Suppressor macrophage (primary cell): ENCODE data around the gene MTHFD1L.

Source experiments
- DNase-seq, 4 experiments: peaks; one replicate each; pipeline ENCODE4 v3.0.0-alpha.2; 2020 to 2022

The MTHFD1L gene

GRCh38 chr6:150992262-150992661 lies 126.8 kb downstream of the MTHFD1L start:
- peak in 1 of 4 experiments; percentile 19 for DNase-seq

DNA sequence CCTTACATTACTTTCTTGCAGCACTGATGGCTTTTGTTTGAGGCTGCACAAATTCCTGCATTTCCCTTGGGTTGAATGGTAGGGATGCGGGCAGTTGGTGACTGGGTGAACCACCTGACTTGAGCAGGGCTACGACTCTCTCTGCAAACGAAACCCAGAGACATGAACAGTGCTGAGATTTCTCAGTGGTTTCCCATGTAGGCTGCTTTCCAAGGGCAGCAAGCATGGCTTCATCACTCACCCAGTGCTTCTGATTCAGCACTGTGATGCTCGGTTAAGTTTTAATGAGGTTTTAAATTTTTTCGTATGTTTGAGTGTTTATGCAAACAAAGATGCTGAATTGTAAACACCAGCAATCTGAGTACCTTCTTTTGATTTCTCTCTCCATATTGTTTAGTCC lies 127.2 kb downstream of the MTHFD1L start:
- DNase-seq: no peak

GRCh38 chr6:150993253-150993652 lies 127.8 kb downstream of the MTHFD1L start:
- DNase-seq: no peak

GRCh38 chr6:150994026-150994425 lies 128.5 kb downstream of the MTHFD1L start:
- no peak for DNase-seq

GRCh38 chr6:150996968-150997367 lies 131.5 kb downstream of the MTHFD1L start:
- no peak for DNase-seq

GRCh38 chr6:150999107-150999506 lies 133.6 kb downstream of the MTHFD1L start:
- DNase-seq: no peak

GRCh38 chr6:150999576-150999975 lies 134.1 kb downstream of the MTHFD1L start:
- no peak for DNase-seq

GRCh38 chr6:151001387-151002056 lies 136.0 kb downstream of the MTHFD1L start:
- no peak for DNase-seq

DNA sequence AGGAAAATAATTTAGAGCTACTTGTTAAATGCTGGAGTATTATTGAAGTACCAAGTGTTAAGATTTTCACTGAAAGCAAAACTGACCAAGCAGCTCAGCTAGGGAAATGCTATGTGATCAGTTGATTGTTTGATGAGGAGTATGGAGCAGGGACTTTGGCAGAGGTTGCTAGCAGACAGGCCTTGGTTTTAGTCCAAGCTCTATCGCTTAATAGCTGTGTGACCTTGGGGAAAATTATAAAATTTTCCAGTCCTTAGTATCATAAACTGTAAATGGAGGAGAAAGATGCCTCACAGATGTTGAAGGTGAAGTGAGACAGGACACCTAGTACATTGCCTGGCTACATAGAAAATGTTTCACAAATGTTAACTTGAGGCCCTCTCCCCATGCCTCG lies 136.6 kb downstream of the MTHFD1L start:
- DNase-seq: no peak

GRCh38 chr6:151002491-151002935 lies 137.0 kb downstream of the MTHFD1L start:
- no peak for DNase-seq

DNA sequence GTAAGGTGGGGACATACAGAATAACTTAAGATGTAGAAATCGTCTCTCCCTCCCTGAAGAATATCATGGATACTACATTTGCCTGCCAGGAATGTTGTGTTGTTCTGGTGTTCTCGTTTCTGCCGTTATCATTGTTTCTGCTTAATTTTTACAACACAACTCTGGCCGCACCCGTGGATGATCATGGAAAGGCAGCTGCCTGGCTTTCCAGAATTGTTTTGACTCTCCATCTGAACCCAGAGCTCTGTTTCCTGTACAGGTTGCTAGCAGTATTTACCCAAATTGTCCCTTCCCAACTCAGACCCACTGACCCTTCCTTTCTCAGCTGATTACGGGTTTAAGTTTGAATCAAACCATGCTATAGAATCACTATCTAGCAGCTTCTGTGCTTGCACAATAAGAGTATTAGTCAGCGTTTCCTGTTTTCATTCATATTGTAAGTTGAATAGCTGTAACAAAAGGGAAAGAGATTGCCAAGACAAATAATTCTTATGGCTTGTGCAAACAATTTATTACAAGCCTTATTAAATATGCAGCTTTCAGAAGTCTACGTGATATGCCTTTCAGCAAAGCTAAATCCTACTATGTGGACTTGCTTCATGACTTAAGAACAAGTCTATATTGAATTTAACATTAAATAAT lies 139.0 kb downstream of the MTHFD1L start:
- DNase-seq: peak; percentile 40 to 85 (median 62)

- DNase-seq: no peak
Observed at GRCh38 chr6:151005164-151005563, 139.7 kb downstream of the MTHFD1L start.

- DNase-seq: peak in 3 of 4 experiments; percentile 32 to 41 (median 38)
Observed at GRCh38 chr6:151005896-151006632, 140.6 kb downstream of the MTHFD1L start.

- no peak for DNase-seq
Observed at GRCh38 chr6:151007076-151007475, 141.6 kb downstream of the MTHFD1L start.

DNA sequence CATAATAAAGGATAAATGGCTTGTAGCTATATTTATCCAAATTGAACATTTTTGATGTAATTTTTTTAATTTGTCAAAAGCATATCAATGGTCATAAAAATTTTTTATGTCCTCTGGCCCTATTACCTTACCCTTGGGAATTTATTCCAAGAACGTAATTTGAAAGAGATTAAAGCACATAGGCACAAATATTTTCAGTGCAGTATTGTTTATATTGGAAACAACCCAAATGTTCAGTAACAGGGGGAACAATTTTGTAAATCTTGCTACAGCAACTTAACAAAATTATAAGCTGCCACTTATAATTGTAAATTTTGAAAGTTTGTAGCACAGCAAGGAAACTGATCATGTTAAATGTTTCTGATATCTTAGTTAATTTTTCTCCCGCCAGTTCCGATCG lies 142.4 kb downstream of the MTHFD1L start:
- no peak for DNase-seq

- no peak for DNase-seq
Observed at GRCh38 chr6:151008425-151008824, 142.9 kb downstream of the MTHFD1L start.

- DNase-seq: no peak
Observed at GRCh38 chr6:151009576-151009975, 144.1 kb downstream of the MTHFD1L start.

- DNase-seq: no peak
Observed at GRCh38 chr6:151010071-151010470, 144.6 kb downstream of the MTHFD1L start.

- no peak for DNase-seq
Observed at GRCh38 chr6:151012321-151013294, 147.1 kb downstream of the MTHFD1L start.

DNA sequence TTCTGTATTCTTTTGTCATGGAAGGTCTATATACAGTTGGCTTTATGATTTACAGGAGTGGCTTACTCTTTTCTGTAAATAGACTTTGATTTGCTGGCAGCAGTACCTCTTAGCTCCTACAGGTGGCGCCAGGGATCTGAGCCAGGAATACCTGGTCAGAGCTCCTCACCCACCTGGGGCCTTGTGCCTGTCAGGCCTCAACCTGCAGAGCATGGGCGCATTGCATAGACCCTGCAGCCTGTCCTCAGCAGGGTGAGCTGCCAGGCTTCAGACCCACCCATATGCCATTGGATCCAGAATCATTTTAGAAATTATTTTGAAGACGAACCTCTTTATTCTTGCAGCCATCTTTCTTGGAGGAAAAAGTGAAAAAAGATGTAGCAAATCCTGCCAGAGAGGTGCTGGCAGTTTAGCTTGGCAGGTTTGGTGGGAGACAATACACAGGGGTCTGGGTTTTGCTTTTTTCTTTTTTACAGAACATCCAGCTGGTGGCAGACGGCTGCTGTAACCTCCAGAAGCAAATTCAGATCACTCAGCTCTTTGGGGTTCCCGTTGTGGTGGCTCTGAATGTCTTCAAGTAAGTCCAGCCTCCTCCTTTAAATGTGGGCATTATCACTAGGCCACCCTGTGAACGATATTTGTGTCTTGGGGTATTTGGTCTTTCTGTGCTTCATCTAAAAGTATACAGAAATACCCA lies 149.1 kb downstream of the MTHFD1L start:
- DNase-seq: peak; percentile 60 to 69 (median 62)

GRCh38 chr6:151015101-151015700 lies 149.7 kb downstream of the MTHFD1L start:
- DNase-seq: no peak
